Tibial nerve (tissue), 4 donors: ENCODE data around the gene RPL19. TPM values are rescaled to one million over a fixed set of nuclear protein-coding genes. Genes with fewer than 3 reads are reported as not detected.

Experiments used
- DNase-seq, 2 donors: peaks; one replicate each; pipeline ENCODE4 v3.0.0-alpha.2; 2019; ENCODE audit warnings: low spot score in 2 of 2
- H3K27ac ChIP-seq, 4 donors: fragments of 200-600 bp; sonication (generic) in 3 of 4; one replicate each; pipeline ENCODE4 v1.5.1; 2017 to 2019; ENCODE audit warnings: mild to moderate bottlenecking in 1 of 4
- H3K27me3 ChIP-seq, 2 donors: fragments of 200-600 bp; sonication (generic) in 1 of 2; one replicate each; pipeline versions ENCODE4 v1.5.1 to v1.6.0; 2017 to 2019
- H3K36me3 ChIP-seq, 3 donors: fragments of 200-600 bp; sonication (generic); one replicate each; pipeline ENCODE4 v1.5.1; 2018 to 2019
- H3K4me1 ChIP-seq, 4 donors: fragments of 200-600 bp; sonication (generic) in 3 of 4; one replicate each; pipeline ENCODE4 v1.5.1; 2017 to 2019
- H3K4me3 ChIP-seq, 4 donors: fragments of 200-600 bp; sonication (generic) in 3 of 4; one replicate each; pipeline ENCODE4 v1.5.1; 2017 to 2019; ENCODE audit warnings: mild to moderate bottlenecking in 1 of 4, moderate library complexity in 1 of 4
- H3K9me3 ChIP-seq, 4 donors: fragments of 200-600 bp; sonication (generic) in 3 of 4; one replicate each; pipeline ENCODE4 v1.5.1; 2017 to 2019
- CTCF ChIP-seq, 5 experiments: fragments of 200-600 bp in 3 of 5; fragments of 450-650 bp in 2 of 5; sonication (generic) in 3 of 5; IDR thresholded peaks; one replicate each; pipeline ENCODE4 v1.5.1; 2016 to 2019; ENCODE audit warnings: antibody characterized with exemption in 5 of 5, mild to moderate bottlenecking in 3 of 5, moderate library complexity in 2 of 5
- EP300 ChIP-seq, 2 donors: sonication (generic); formaldehyde crosslinking; IDR thresholded peaks; one replicate each; pipeline ENCODE4 v1.6.1; 2017; ENCODE audit warnings: antibody characterized with exemption in 2 of 2, mild to moderate bottlenecking in 1 of 2
- POLR2A ChIP-seq, 2 donors: fragments of 450-650 bp; IDR thresholded peaks; one replicate each; pipeline ENCODE4 v1.6.1; 2017; ENCODE audit warnings: antibody characterized with exemption in 2 of 2, mild to moderate bottlenecking in 2 of 2, moderate library complexity in 2 of 2
- WGBS, 2 donors: methylation state at CpG; one replicate each; pipeline ENCODE4 v1.1.5; 2018; 5-methylcytosine and 5-hydroxymethylcytosine counted together
- total RNA-seq, 4 donors: library from RNA; depleted of rRNA; stranded (reverse); fragments of >200 nt; gene quantifications; one replicate each; pipeline ENCODE4 v1.1.0, GENCODE V29; 2016

RPL19 gene
- total RNA-seq, 4 donors from 2014 or later = 2,381 to 3,486 (median 2,809) TPM

- peak in 1 of 2 donors; percentile 33 for DNase-seq
- peaks cover 0 to 45% (median 21%) of the 10 kb centered on the region in 4 donors for H3K4me1 ChIP-seq
- TF ChIP-seq EP300 (IDR thresholded peaks at IDR 0.05) (no peak), CTCF (IDR thresholded peaks at IDR 0.05) (peak in 2 of 5 experiments; percentile 24 to 42), POLR2A (IDR thresholded peaks at IDR 0.05) (no peak)
- H3K4me3 ChIP-seq = no peak overlapping the region
- H3K27me3 ChIP-seq = no peaks in the 10 kb centered on the region
- H3K27ac ChIP-seq = peak overlapping the region in 3 of 4 donors; percentile 27 to 97 (median 96)
- 60 to 62% methylated on average over 20 of the region's 20 CpGs for WGBS, 2 donors
- no peaks in the 10 kb centered on the region for H3K9me3 ChIP-seq
- peaks cover 0 to 47% (median 0%) of the 10 kb centered on the region in 3 donors for H3K36me3 ChIP-seq
Measured at GRCh38 chr17:39194089-39194984, 5.7 kb upstream of the RPL19 start.

- H3K36me3 ChIP-seq = peaks cover 0 to 39% (median 0%) of the 10 kb centered on the region in 3 donors
- H3K9me3 ChIP-seq = no peaks in the 10 kb centered on the region
- H3K4me1 ChIP-seq = peaks cover 0 to 48% (median 21%) of the 10 kb centered on the region in 4 donors
- no peaks in the 10 kb centered on the region for H3K27me3 ChIP-seq
- no peak overlapping the region for H3K4me3 ChIP-seq
- 39 to 54% methylated on average over 7 to 10 of the region's 10 CpGs for WGBS, 2 donors
- no peak for DNase-seq
- TF ChIP-seq CTCF (IDR thresholded peaks at IDR 0.05) = no peak
- no peak for TF ChIP-seq POLR2A (IDR thresholded peaks at IDR 0.05)
- TF ChIP-seq EP300 (IDR thresholded peaks at IDR 0.05) = no peak
- H3K27ac ChIP-seq = peak overlapping the region in 3 of 4 donors; percentile 27 to 97 (median 96)
Measured at GRCh38 chr17:39194985-39195524, 5.0 kb upstream of the RPL19 start.

DNA sequence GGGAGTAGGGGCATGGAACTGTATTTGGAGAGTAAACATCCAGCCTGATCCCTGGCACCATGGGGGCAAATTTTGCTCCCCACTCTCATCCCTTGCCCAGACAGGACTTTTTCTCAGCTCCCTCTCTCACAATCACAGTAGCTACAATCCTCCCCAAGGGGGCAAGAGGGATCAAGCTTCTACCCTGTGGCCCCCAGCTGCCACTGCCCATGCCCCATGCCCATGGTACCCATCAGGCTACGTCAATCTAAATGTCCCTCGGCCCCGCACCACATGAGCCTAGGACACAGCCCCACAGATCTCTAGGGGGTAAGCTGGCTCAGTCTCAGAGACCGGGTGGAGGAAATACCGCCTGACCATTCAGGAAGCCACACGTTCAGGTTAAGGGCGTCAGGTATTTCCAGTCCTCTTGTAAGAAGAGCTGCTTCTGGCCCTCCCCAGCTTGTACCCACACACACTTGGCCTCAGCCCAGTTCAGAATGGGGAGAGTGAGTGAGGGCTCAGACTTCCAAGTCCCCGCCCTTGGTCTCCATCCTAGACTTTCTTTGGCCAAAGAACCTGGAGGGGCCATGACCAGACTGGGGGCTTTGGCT lies 4.4 kb upstream of the RPL19 start:
- WGBS, 2 donors = 50 to 59% methylated on average over 6 to 8 of the region's 8 CpGs
- H3K27me3 ChIP-seq = no peaks in the 10 kb centered on the region

DNA sequence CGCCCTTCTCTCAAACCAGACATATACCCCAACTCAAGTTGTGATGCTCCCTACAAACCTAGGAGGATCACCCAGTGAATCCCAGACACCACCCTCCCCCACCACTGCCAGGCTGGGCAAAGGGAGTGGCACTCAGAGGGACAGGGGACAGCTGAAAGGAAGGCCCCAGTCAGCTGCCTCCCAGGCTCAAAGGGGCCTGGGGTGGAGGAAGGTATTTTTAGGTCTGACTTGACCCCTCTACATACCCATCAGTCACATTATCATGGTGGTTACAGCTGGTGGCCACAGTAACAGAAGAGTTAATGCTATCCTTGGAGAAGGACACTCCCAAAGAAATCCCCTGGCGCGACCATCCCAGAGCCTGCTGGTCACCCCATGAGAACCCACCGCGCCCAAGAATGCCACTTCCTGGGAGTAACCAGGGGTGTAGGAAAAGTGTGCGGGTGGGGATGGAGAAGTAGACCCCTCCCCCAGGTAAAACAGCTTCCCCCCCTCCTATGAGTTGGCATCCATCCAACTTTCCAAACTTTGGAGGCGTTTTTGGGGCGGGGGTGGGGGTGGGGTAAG lies 3.8 kb upstream of the RPL19 start:
- Histone ChIP-seq H3K27me3 (no peaks in the 10 kb centered on the region), H3K9me3 (no peaks in the 10 kb centered on the region), H3K4me3 (peak overlapping the region; percentile 61 to 95 (median 74)), H3K36me3 (peaks cover 0 to 28% (median 2%) of the 10 kb centered on the region in 3 donors), H3K27ac (peak overlapping the region; percentile 67 to 97 (median 87)), H3K4me1 (peaks cover 0 to 55% (median 28%) of the 10 kb centered on the region in 4 donors)
- no peak for DNase-seq
- TF ChIP-seq POLR2A (IDR thresholded peaks at IDR 0.05) (no peak), CTCF (IDR thresholded peaks at IDR 0.05) (no peak), EP300 (IDR thresholded peaks at IDR 0.05) (no peak)
- 18 to 20% methylated on average over 6 to 8 of the region's 8 CpGs for WGBS, 2 donors

More for the DNA sequence above, 4.4 kb upstream of the RPL19 start:
- no peak for DNase-seq
- peak overlapping the region; percentile 4 to 97 (median 87) for H3K27ac ChIP-seq
- H3K36me3 ChIP-seq = peaks cover 0 to 33% (median 0%) of the 10 kb centered on the region in 3 donors
- H3K4me1 ChIP-seq = peaks cover 0 to 48% (median 21%) of the 10 kb centered on the region in 4 donors
- H3K9me3 ChIP-seq = no peaks in the 10 kb centered on the region
- TF ChIP-seq EP300 (IDR thresholded peaks at IDR 0.05) = no peak
- H3K4me3 ChIP-seq = peak overlapping the region in 1 of 4 donors; percentile 64

DNA sequence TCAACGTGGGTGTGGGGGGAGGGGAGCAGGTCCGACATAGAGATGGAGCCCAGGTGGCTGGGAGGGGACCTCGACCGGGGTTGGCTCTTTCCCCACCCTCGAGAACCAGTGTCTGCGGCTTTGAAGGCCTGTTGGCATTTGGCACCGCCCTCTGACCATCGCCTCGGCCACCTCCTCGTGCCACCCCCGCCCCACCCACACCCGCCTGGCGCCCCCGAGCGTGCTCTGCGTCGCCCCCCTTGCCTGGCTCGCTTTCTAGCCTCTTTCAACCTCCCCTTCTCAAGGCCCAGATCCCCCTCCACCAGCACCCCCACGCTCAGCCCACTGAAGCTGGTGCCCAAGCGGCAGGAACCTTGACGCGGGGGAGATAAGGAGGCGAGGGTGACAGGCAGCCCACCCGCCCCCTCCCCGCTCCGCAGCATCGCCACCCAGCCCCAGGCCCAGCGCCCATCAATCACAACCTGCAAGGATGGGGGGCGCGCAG lies 3.2 kb upstream of the RPL19 start:
- Histone ChIP-seq H3K9me3 (no peaks in the 10 kb centered on the region), H3K36me3 (peaks cover 0 to 28% (median 8%) of the 10 kb centered on the region in 3 donors), H3K4me3 (peak overlapping the region; percentile 61 to 95 (median 74)), H3K4me1 (peaks cover 0 to 60% (median 33%) of the 10 kb centered on the region in 4 donors), H3K27me3 (no peaks in the 10 kb centered on the region), H3K27ac (peak overlapping the region; percentile 67 to 97 (median 87))
- no peak for TF ChIP-seq EP300 (IDR thresholded peaks at IDR 0.05)
- no peak for DNase-seq
- 0 to 1% methylated on average over 19 to 28 of the region's 30 CpGs for WGBS, 2 donors
